Endodermal cell (in vitro differentiated cells): ENCODE data around the gene MIPOL1. TPM values are rescaled to one million over a fixed set of nuclear protein-coding genes. Genes with fewer than 3 reads are reported as not detected.

Experiments used
- DNase-seq: peaks from one replicate; pipeline ENCODE4 v3.0.0-alpha.2; 2017
- H3K27ac ChIP-seq: 2 replicates; pipeline ENCODE4 v1.5.1; 2013; ENCODE audit warnings: mild to moderate bottlenecking, low read depth, low read length, moderate library complexity
- H3K27me3 ChIP-seq: 2 replicates; pipeline ENCODE4 v1.6.1; 2013; ENCODE audit warnings: mild to moderate bottlenecking, low read length, moderate library complexity; ENCODE audit not compliant: insufficient read depth, control insufficient read depth, poor library complexity, severe bottlenecking
- H3K36me3 ChIP-seq: 2 replicates; pipeline ENCODE4 v1.7.0; 2013; ENCODE audit warnings: mild to moderate bottlenecking, low read length, moderate library complexity; ENCODE audit not compliant: control insufficient read depth, insufficient read depth
- H3K4me1 ChIP-seq: one replicate; pipeline ENCODE4 v1.7.0; 2013; ENCODE audit warnings: low read length; ENCODE audit not compliant: control insufficient read depth, insufficient read depth
- H3K4me3 ChIP-seq: 2 replicates; pipeline ENCODE4 v1.5.1; 2013; ENCODE audit warnings: mild to moderate bottlenecking, low read length, moderate library complexity
- H3K9ac ChIP-seq: 2 replicates; pipeline ENCODE4 v1.6.1; 2013; ENCODE audit warnings: mild to moderate bottlenecking, low read length, moderate library complexity; ENCODE audit not compliant: poor library complexity, severe bottlenecking; ENCODE audit errors: extremely low read depth
- H3K9me3 ChIP-seq: 2 replicates; pipeline ENCODE4 v1.6.1; 2013; ENCODE audit warnings: mild to moderate bottlenecking, low read length, moderate library complexity; ENCODE audit not compliant: control insufficient read depth
- H3K27ac Mint-ChIP-seq: 2 replicates; pipeline ENCODE4 v1.8.0; 2020; ENCODE audit warnings: mixed read lengths
- H3K27me3 Mint-ChIP-seq: 2 replicates; pipeline ENCODE4 v1.8.0; 2021; ENCODE audit warnings: mild to moderate bottlenecking, mixed read lengths; ENCODE audit not compliant: insufficient read depth
- H3K36me3 Mint-ChIP-seq: 2 replicates; pipeline ENCODE4 v1.8.0; 2020; ENCODE audit warnings: low read depth, mixed read lengths
- H3K4me1 Mint-ChIP-seq: 2 replicates; pipeline ENCODE4 v1.8.0; 2020; ENCODE audit warnings: mixed read lengths
- H3K4me3 Mint-ChIP-seq: 2 replicates; pipeline ENCODE4 v1.8.0; 2020; ENCODE audit warnings: mild to moderate bottlenecking, moderate library complexity, mixed read lengths
- H3K9me3 Mint-ChIP-seq: 2 replicates; pipeline ENCODE4 v1.8.0; 2020; ENCODE audit warnings: mild to moderate bottlenecking, mixed read lengths
- WGBS, 2 experiments: methylation state at CpG; one replicate each; pipeline versions ENCODE4 v1.1.5 to v1.1.7; 2013; ENCODE audit warnings: missing lambda C conversion rate in 2 of 2, mixed read lengths in 1 of 2; ENCODE audit not compliant: insufficient coverage in 1 of 2, insufficient read length in 1 of 2; 5-methylcytosine and 5-hydroxymethylcytosine counted together
- total RNA-seq, 2 donors: library from RNA; stranded (reverse); fragmentation: NEBNext Ultra II Directional in 1 of 2; extraction: Animal tissue kit (Norgen Biotek cat#: 25700) in 1 of 2; gene quantifications; 2 replicates in 1 of 2; 3 replicates in 1 of 2; pipeline ENCODE4 v1.2.1, GENCODE V29; 2021
- TF ChIP-seq, protein P1 (sequence below): fragments of 200-600 bp; sonication (generic); conservative IDR thresholded peaks from 2 replicates; pipeline ENCODE4 v1.5.0; 2021; ENCODE audit warnings: antibody characterized with exemption, mild to moderate bottlenecking

The MIPOL1 gene
- total RNA-seq, 2 donors from 2014 or later = 22.0 to 28.5 TPM

DNA sequence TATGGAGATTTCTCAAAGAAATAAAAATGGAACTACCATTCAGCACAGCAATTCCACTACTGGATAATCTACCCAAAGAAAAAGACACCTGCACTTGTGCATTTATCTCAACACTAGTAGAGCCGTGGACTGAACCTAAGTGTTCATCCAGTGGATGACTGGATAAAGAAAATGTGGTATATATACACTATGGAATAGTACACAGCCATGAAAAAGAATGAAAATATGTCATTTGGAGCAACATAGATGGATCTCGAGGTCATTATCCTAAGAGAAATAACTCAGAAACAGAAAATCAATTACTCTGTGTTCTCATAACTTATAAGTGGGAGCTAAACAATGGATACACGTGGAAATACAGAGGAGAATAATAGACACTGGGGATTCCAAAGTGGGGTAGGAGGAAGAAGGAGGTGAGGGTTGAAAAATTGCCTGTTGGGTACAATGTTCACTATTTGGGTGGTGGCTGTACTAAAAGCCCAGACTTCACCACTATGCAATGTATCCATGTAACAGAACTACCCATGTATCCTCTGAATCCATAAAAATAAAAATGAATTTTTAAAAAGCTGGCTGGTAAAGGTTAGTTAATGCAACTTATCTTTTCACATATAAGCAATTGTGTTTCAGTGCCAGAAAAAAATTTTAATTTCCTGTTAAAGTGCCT, 266.6 kb downstream of the MIPOL1 start:
- Histone ChIP-seq H3K27ac (no peak overlapping the region), H3K9me3 (peaks cover 45% of the 10 kb centered on the region), H3K4me1 (peaks cover 10% of the 10 kb centered on the region), H3K9ac (no peak overlapping the region), H3K27me3 (no peaks in the 10 kb centered on the region), H3K36me3 (no peaks in the 10 kb centered on the region), H3K4me3 (no peak overlapping the region)
- TF ChIP-seq, protein P1, sequence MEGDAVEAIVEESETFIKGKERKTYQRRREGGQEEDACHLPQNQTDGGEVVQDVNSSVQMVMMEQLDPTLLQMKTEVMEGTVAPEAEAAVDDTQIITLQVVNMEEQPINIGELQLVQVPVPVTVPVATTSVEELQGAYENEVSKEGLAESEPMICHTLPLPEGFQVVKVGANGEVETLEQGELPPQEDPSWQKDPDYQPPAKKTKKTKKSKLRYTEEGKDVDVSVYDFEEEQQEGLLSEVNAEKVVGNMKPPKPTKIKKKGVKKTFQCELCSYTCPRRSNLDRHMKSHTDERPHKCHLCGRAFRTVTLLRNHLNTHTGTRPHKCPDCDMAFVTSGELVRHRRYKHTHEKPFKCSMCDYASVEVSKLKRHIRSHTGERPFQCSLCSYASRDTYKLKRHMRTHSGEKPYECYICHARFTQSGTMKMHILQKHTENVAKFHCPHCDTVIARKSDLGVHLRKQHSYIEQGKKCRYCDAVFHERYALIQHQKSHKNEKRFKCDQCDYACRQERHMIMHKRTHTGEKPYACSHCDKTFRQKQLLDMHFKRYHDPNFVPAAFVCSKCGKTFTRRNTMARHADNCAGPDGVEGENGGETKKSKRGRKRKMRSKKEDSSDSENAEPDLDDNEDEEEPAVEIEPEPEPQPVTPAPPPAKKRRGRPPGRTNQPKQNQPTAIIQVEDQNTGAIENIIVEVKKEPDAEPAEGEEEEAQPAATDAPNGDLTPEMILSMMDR = no peak
- WGBS, 2 experiments = 92 to 94% methylated on average over 2 to 3 of the region's 3 CpGs
- peaks cover 43% of the 10 kb centered on the region for H3K9me3 Mint-ChIP-seq
- H3K36me3 Mint-ChIP-seq = peaks cover 29% of the 10 kb centered on the region
- no peaks in the 10 kb centered on the region for H3K27me3 Mint-ChIP-seq
- H3K4me3 Mint-ChIP-seq = no peak overlapping the region
- H3K27ac Mint-ChIP-seq = no peak overlapping the region
- H3K4me1 Mint-ChIP-seq = peaks cover 15% of the 10 kb centered on the region
- DNase-seq = no peak

DNA sequence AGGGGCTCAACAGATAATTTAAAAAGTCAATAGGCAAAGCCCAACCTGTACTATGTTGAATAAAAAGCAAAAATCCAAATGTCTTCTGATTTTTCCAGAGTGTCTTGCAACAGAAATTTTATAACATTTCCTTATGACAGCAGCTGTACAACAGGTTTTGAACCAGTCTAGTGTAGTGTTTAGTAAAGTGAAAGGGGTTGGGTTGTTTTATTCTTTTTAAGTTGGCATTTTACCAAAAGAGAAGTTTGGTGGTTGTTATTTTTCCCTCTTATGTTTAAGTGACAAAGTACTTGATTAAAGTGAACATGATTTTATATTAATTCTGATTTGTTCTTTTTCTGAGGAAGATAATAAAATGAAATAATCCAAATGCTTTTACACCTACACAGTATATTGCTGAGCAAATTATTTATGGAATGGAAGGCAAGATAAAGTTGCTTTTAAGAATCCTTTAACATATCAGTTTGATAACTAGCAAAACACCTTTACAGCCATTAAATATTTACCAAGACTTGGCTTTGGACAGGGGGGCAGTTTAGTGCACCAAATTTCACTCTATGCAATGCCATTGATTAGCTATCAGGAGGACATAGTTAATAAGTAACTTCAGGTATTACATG, 268.4 kb downstream of the MIPOL1 start:
- Histone ChIP-seq H3K27ac (no peak overlapping the region), H3K9me3 (peaks cover 41% of the 10 kb centered on the region), H3K4me3 (peak overlapping the region; percentile 58), H3K4me1 (peaks cover 10% of the 10 kb centered on the region), H3K36me3 (no peaks in the 10 kb centered on the region), H3K27me3 (no peaks in the 10 kb centered on the region), H3K9ac (no peak overlapping the region)
- Mint-ChIP-seq H3K36me3 (peaks cover 19% of the 10 kb centered on the region), H3K4me3 (no peak overlapping the region), H3K4me1 (peaks cover 15% of the 10 kb centered on the region), H3K27me3 (no peaks in the 10 kb centered on the region), H3K9me3 (peaks cover 32% of the 10 kb centered on the region), H3K27ac (no peak overlapping the region)
- no peak for DNase-seq
- TF ChIP-seq, protein P1 = no peak

DNA sequence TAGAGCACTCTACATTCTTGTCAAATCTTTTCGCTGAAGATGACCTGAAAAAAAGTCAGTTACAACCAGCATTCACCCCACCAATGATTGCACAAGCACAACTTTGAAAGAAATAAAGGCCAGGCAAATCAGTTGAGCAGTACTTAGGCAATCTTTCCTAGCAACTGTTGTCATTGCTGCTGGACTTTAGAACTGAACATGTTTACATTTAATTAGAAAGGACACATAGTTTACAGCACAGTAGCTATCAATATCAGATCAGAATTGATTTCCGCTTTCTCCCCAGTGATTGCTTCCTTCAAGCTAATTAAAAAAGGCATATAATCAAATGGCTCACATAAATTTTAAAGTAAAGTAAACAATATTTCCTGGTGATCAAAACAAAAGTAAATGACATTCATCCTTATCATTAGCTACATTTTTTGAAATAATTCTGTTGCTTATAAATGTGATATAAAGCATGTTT, 268.9 kb downstream of the MIPOL1 start:
- peaks cover 10% of the 10 kb centered on the region for H3K4me1 ChIP-seq
- H3K9ac ChIP-seq = no peak overlapping the region
- WGBS, 2 experiments = 90% methylated on average over 2 of the region's 2 CpGs; no CpG with 5 or more reads in 1 of the 2 experiments
- H3K36me3 ChIP-seq = no peaks in the 10 kb centered on the region
- no peak overlapping the region for H3K4me3 Mint-ChIP-seq
- peaks cover 15% of the 10 kb centered on the region for H3K36me3 Mint-ChIP-seq
- no peak overlapping the region for H3K27ac ChIP-seq
- peaks cover 27% of the 10 kb centered on the region for H3K9me3 Mint-ChIP-seq
- no peaks in the 10 kb centered on the region for H3K27me3 ChIP-seq
- TF ChIP-seq, protein P1 = no peak
- H3K4me3 ChIP-seq = peak overlapping the region; percentile 58
- H3K4me1 Mint-ChIP-seq = peaks cover 15% of the 10 kb centered on the region
- H3K27ac Mint-ChIP-seq = no peak overlapping the region
- H3K27me3 Mint-ChIP-seq = no peaks in the 10 kb centered on the region
- DNase-seq = no peak
- peaks cover 36% of the 10 kb centered on the region for H3K9me3 ChIP-seq
